Hippocampal formation (tissue), 2 donors: Measurements from ENCODE around the gene SNRPD3.
"Not testable (repeated sequence)": the region's sequence is repeated elsewhere in the genome, so short reads cannot be mapped to it uniquely, and the experiment has no call there.

Experiments used
- DNase-seq, 2 donors: peaks; one replicate each; lab custom pipeline; 2025; lab: John Stamatoyannopoulos, UW

SNRPD3 gene

GRCh38 chr22:24555165-24556039, at the start of gene SNRPD3:
TSS of gene SNRPD3 (plus strand) at chr22:24555999. CDS start at chr22:24557675, 1,676 bp downstream.
- DNase-seq, result peak; percentile 97 to 100

DNA sequence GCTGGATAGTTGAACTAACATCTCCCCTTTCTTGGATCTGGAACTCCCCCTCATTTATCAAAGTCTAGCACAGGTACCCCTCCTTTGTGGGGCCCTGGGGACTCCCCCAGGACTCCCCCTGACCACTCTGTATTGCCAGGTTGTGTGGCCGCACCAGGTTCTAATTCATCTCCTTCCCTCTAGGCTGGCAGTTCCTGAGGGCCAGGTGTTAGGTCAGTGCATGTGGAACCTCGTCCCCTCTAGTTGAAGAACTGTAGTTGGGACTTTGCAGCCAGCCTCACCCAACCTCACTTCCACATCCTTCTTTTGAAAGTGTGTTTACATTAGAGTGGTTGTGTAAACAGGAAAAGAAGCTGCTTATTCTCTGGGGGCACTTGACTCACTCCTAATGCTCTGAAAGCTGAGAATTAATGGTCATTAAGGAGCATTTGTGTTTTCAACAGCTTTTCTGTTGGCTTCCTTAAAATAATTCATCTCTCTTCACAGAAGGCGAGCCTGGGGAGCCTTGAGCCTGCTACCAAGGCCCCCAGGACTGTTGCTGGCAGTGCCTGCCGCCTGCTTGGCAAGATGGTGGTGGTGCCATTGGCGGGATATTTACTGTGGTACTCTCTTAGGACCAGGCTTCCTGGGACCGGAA, 48.9 kb upstream of the SNRPD3 start:
- no peak for DNase-seq

DNA sequence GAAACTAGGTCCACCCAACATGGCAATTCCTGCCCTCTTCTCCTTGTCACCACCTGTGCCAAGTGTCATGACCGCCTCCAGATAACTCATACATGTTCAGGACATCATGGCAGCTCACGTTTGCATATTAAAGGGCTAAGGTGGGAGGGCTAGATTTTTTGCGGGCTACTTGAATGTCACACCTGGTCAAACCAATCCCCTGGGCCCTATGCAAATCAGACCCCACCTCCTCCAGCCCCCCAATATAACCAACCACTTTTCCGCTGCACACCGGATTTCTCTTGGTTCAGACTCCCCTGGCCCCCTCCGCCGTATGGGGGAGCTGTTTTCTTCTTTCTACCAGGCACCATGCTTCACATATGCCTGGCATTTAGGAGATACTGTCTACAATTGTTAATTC, 48.1 kb upstream of the SNRPD3 start:
- no peak for DNase-seq

GRCh38 chr22:24510637-24511625, 44.9 kb upstream of the SNRPD3 start:
- DNase-seq, result no peak

DNA sequence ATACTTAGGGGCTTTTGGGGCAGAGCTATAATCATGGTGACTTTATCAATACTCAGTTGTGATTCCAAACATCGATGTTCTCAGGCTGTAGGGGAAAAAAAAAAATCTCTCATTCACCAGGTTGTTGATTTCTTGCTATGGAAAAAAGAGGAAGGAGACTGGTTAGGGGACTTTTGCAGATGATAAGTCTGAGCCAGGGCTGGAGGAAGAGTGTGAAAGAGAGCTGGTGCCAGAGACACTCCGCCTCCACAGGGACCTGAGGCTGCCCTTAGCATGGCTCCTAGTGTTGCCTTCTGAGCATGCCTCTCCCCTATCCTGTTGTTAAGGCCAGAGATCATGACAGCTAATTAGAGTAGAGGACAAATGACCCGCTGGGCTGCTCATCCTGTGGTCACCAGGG, 43.8 kb upstream of the SNRPD3 start:
- DNase-seq, result no peak

- DNase-seq, result no peak
Measured at GRCh38 chr22:24513378-24514240, 42.2 kb upstream of the SNRPD3 start.

GRCh38 chr22:24514241-24515026, 41.4 kb upstream of the SNRPD3 start:
- no peak for DNase-seq

DNA sequence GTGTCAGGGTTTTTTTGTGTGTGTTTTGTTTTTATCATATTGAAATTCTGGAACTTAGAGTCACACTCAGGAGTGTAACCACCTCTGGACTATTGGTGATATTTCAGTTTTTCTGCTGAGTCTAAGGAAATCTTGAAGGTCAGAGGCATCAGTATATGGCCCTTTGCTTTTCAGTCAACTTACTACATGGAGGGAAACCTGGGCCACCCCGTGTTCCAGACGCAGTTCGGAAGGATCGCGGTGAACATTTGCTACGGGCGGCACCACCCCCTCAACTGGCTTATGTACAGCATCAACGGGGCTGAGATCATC, 40.8 kb upstream of the SNRPD3 start:
- DNase-seq, result no peak

DNA sequence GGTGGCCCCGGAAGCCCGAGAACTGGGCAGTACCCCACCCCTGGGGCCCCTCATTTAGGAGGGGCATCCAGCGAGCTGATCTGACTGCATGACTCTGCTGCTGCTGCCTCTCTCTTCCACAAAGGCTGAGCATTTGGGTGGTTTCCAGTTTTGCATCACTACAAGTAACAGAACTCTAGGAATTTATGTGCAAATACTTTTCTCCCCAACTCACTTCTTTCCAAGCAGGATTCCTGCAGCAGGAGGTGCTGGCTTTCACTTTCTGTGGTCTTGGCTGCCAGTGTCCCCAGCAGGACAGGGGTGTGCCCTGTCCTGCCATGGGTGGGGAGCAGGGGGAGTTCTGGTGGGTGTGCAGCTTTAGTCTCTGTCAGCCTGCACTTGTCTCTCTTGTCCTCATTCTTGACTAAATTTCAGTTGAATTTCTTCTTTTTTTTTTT, 39.5 kb upstream of the SNRPD3 start:
- peak in 1 of 2 donors; percentile 6 for DNase-seq

- no peak for DNase-seq
Measured at GRCh38 chr22:24517446-24517845, 38.4 kb upstream of the SNRPD3 start.

GRCh38 chr22:24518228-24518627, 37.6 kb upstream of the SNRPD3 start:
- DNase-seq, result no peak

DNA sequence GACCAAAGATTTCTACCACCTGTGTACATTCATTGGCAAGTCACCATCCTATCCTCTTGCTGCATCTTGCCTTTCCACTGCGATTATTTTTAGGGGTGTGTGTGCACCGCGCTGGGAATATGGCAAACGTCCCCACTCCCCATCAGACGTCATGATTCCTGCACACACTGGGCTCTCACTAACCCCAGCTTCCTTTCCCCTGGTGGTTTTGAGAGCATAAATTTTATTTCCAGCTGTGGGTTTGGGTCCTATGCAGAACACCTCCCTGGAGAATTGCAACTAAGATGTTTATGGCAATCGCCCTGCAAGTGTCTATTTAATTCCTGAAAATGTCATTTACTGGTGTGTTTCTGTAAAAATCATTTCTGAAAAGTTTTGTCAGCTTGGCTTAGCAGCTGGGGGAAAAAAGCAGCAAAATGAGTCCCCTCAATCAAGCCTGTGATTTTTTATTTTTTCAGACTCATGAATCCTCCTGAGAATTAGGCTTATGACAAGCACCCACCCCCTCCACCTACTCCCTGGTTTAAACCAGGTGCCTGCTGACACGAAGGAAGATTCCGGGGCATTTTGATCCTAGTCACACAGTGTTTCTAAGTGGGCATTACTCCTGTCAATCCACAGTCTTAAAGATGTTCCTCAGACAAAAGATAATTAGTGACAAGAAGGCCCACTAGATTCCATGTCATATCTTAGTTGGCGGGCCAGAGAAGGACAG, 36.9 kb upstream of the SNRPD3 start:
- no peak for DNase-seq

- no peak for DNase-seq
Measured at GRCh38 chr22:24519496-24519895, 36.3 kb upstream of the SNRPD3 start.

GRCh38 chr22:24521791-24522245, 34.0 kb upstream of the SNRPD3 start:
- DNase-seq, result no peak

DNA sequence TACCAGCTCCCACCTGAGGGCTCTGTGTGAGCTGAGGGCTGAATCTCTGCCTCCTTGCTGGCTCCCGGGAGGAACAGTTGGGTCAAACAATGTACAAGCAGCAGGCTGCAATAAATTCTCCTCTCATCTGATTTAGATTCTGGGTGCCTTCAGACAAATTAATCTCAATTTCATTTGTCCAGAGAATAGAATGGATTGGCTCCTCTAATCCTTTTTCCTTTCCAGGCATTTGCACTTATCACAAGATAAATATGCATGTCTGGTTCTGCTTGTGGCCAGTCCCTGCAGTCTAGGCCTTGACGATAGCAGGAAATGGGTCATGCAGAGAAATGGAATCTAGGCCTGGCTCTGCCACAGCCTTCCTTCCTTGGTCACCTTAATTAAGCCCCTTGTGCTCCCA, 31.9 kb upstream of the SNRPD3 start:
- DNase-seq, result no peak

- DNase-seq, result peak; percentile 48 to 53
Measured at GRCh38 chr22:24525416-24526037, 30.3 kb upstream of the SNRPD3 start.

DNA sequence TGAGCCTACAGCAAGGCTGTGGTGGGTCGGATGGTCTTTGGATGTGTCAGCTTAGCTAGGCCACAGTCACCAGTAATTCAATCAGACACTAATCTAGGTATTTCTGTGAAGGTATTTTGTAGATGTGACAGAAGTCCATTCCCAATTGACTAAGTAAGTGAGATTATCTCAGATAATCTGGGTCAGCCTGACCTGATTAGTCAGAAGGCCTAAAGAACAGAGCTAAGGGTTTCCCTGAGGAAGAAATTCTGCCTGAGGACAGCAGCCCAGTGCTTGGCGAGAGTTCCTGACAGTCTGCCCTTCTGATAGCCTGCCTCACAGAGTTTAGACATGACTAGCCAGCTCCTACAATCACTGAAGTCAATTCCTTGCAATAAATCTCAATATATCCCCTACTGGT, 29.6 kb upstream of the SNRPD3 start:
- no peak for DNase-seq

GRCh38 chr22:24529898-24530297, 25.9 kb upstream of the SNRPD3 start:
- no peak for DNase-seq

GRCh38 chr22:24530968-24531367, 24.8 kb upstream of the SNRPD3 start:
- DNase-seq, result not testable (repeated sequence)
